ENCODE results near the gene SEC24A. TPM values are rescaled to one million over a fixed set of nuclear protein-coding genes. Genes with fewer than 3 reads are reported as not detected.

The SEC24A gene
- total and polyA plus RNA-seq, 4 donors = 10.1 to 46.6 (median 18.8) TPM

DNA sequence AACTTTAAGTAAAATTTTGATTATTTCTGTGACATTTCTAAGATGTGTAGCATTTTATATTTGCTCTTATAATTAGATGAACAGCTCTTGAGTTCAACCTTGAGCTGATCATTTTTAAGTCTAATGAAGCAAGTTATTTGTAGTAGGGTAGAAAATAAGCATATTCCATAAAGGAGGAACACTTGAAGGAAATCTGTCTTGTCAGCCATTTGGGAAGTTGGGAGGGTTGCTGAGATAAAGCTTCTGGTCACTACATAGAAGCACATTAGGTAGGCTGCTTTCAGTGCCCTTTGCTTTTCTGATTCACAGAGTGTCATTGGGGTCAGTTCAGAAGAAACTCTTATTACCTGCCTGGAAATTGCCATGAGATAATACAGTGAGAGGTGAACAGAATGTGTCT is 44.1 kb downstream of the SEC24A start:
- Histone ChIP-seq H3K4me1 (ENCODE audit: control insufficient read depth in 4 of 4, insufficient read depth in 4 of 4, low read length in 3 of 4) (no peaks in the 10 kb centered on the region), H3K9me3 (ENCODE audit: control insufficient read depth in 4 of 4, low read length in 3 of 4) (no peaks in the 10 kb centered on the region), H3K27ac (ENCODE audit: low read depth in 1 of 2, low read length in 2 of 2) (no peak overlapping the region), H3K9ac (ENCODE audit: low read depth in 1 of 2, low read length in 2 of 2) (no peak overlapping the region), H3K4me3 (ENCODE audit: low read depth in 1 of 3, low read length in 3 of 3) (no peak overlapping the region), H3K36me3 (ENCODE audit: control insufficient read depth in 4 of 4, insufficient read depth in 3 of 4, low read depth in 1 of 4, low read length in 3 of 4) (peaks cover 12 to 64% (median 49%) of the 10 kb centered on the region in 4 donors), H3K27me3 (ENCODE audit: control insufficient read depth in 4 of 4, insufficient read depth in 4 of 4, low read length in 3 of 4) (no peaks in the 10 kb centered on the region)
- no peak for DNase-seq (ENCODE audit: low spot score)
- TF ChIP-seq FOXA1 (IDR thresholded peaks at IDR 0.05) = no peak
- TF ChIP-seq, protein P1, sequence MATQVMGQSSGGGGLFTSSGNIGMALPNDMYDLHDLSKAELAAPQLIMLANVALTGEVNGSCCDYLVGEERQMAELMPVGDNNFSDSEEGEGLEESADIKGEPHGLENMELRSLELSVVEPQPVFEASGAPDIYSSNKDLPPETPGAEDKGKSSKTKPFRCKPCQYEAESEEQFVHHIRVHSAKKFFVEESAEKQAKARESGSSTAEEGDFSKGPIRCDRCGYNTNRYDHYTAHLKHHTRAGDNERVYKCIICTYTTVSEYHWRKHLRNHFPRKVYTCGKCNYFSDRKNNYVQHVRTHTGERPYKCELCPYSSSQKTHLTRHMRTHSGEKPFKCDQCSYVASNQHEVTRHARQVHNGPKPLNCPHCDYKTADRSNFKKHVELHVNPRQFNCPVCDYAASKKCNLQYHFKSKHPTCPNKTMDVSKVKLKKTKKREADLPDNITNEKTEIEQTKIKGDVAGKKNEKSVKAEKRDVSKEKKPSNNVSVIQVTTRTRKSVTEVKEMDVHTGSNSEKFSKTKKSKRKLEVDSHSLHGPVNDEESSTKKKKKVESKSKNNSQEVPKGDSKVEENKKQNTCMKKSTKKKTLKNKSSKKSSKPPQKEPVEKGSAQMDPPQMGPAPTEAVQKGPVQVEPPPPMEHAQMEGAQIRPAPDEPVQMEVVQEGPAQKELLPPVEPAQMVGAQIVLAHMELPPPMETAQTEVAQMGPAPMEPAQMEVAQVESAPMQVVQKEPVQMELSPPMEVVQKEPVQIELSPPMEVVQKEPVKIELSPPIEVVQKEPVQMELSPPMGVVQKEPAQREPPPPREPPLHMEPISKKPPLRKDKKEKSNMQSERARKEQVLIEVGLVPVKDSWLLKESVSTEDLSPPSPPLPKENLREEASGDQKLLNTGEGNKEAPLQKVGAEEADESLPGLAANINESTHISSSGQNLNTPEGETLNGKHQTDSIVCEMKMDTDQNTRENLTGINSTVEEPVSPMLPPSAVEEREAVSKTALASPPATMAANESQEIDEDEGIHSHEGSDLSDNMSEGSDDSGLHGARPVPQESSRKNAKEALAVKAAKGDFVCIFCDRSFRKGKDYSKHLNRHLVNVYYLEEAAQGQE (IDR thresholded peaks at IDR 0.05) = no peak
- TF ChIP-seq RXRA (IDR thresholded peaks at IDR 0.05) = no peak
- no peak for TF ChIP-seq HNF4G (IDR thresholded peaks at IDR 0.05)
- TF ChIP-seq HNF4A (conservative IDR thresholded peaks at IDR 0.05) = no peak
- no peak for TF ChIP-seq FOXA2 (IDR thresholded peaks at IDR 0.05)
- TF ChIP-seq YY1 (IDR thresholded peaks at IDR 0.05) = no peak
- no peak for TF ChIP-seq SP1 (IDR thresholded peaks at IDR 0.05)
- TF ChIP-seq TAF1 (conservative IDR thresholded peaks at IDR 0.05) = no peak
- TF ChIP-seq, protein P2, sequence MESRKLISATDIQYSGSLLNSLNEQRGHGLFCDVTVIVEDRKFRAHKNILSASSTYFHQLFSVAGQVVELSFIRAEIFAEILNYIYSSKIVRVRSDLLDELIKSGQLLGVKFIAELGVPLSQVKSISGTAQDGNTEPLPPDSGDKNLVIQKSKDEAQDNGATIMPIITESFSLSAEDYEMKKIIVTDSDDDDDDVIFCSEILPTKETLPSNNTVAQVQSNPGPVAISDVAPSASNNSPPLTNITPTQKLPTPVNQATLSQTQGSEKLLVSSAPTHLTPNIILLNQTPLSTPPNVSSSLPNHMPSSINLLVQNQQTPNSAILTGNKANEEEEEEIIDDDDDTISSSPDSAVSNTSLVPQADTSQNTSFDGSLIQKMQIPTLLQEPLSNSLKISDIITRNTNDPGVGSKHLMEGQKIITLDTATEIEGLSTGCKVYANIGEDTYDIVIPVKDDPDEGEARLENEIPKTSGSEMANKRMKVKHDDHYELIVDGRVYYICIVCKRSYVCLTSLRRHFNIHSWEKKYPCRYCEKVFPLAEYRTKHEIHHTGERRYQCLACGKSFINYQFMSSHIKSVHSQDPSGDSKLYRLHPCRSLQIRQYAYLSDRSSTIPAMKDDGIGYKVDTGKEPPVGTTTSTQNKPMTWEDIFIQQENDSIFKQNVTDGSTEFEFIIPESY (IDR thresholded peaks at IDR 0.05) = no peak
- no peak for TF ChIP-seq ATF3 (IDR thresholded peaks at IDR 0.05)
- no peak for TF ChIP-seq RAD21 (IDR thresholded peaks at IDR 0.05)
- no peak for TF ChIP-seq JUND (IDR thresholded peaks at IDR 0.05)

- Histone ChIP-seq H3K4me1 (ENCODE audit: control insufficient read depth in 4 of 4, insufficient read depth in 4 of 4, low read length in 3 of 4) (no peaks in the 10 kb centered on the region), H3K4me3 (ENCODE audit: low read depth in 1 of 3, low read length in 3 of 3) (no peak overlapping the region), H3K36me3 (ENCODE audit: control insufficient read depth in 4 of 4, insufficient read depth in 3 of 4, low read depth in 1 of 4, low read length in 3 of 4) (peaks cover 5 to 67% (median 47%) of the 10 kb centered on the region in 4 donors), H3K9ac (ENCODE audit: low read depth in 1 of 2, low read length in 2 of 2) (no peak overlapping the region), H3K27ac (ENCODE audit: low read depth in 1 of 2, low read length in 2 of 2) (no peak overlapping the region), H3K9me3 (ENCODE audit: control insufficient read depth in 4 of 4, low read length in 3 of 4) (no peaks in the 10 kb centered on the region), H3K27me3 (ENCODE audit: control insufficient read depth in 4 of 4, insufficient read depth in 4 of 4, low read length in 3 of 4) (no peaks in the 10 kb centered on the region)
- TF ChIP-seq NR2F2 (IDR thresholded peaks at IDR 0.05) = no peak
- no peak for TF ChIP-seq YY1 (IDR thresholded peaks at IDR 0.05)
- no peak for TF ChIP-seq CTCF (IDR thresholded peaks at IDR 0.05; ENCODE audit: low read depth, low read length, missing input control)
- TF ChIP-seq ATF3 (IDR thresholded peaks at IDR 0.05) = no peak
- no peak for TF ChIP-seq RXRA (IDR thresholded peaks at IDR 0.05)
- WGBS = 97% methylated on average over 1 of the region's 1 CpG
- DNase-seq (ENCODE audit: low spot score) = no peak
Measured at GRCh38 chr5:134708301-134708700, 59.7 kb downstream of the SEC24A start.
